GM18951 (cell line): Measurements from ENCODE around the gene MAJIN.
"Not testable (repeated sequence)": the region's sequence is repeated elsewhere in the genome, so short reads cannot be mapped to it uniquely, and the experiment has no call there.

Experiments
- POLR2A ChIP-seq: IDR thresholded peaks from 4 replicates; pipeline ENCODE4 v1.6.1; 2011; ENCODE audit warnings: mild to moderate bottlenecking; ENCODE audit not compliant: insufficient read length, insufficient read depth; ENCODE audit errors: extremely low read depth
- in situ Hi-C: fragments of 300-500 bp; cut with MboI; formaldehyde crosslinking; loops from one replicate; pipeline ENCODE4 v1.12.0; 2022; ENCODE audit warnings: low sequenced_read_pairs, mixed read lengths, inconsistent platforms; ENCODE audit not compliant: unreplicated experiment

The MAJIN gene

DNA sequence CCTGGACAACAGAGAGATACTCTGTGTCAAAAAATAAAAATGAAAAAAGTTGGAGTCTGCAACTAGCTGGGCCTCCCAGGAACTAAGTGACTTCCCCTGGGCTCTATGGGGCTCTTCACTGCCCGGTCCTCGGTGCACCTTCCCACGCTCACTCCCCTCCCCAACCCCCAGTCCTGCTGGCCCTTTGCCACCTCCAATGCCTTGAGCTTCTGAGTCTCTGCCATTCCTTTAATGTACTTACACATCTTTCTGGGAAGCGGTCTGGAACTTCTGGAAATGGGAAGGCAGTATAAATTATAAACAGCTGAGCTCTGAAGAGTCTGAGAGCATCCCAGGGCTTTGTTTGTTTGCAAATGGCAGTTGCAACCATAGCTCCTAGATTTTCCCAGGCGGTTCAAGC, 30.8 kb upstream of the MAJIN start:
- in situ Hi-C loops: no loop called here
- TF ChIP-seq POLR2A: no peak

DNA sequence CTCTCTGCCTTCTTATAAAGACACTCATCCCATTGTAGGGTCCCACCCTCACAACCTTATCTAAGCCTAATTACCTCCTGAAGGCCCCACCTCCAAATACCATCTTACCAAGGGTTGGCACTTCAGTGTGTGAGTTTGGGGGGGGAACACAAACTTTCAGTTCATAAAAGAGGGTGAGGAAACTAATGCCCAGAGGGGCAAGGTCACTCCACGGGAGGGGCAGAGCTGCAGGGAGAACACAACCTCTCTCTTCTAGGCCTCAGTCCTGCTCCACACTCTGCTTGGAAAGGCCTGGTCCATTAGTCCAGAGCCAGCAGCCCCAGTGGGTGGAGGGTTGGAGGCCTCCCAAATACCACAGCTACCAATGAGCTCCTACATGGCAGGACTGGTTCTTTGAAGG, 27.6 kb upstream of the MAJIN start:
- in situ Hi-C loops: no loop called here
- TF ChIP-seq POLR2A: no peak

DNA sequence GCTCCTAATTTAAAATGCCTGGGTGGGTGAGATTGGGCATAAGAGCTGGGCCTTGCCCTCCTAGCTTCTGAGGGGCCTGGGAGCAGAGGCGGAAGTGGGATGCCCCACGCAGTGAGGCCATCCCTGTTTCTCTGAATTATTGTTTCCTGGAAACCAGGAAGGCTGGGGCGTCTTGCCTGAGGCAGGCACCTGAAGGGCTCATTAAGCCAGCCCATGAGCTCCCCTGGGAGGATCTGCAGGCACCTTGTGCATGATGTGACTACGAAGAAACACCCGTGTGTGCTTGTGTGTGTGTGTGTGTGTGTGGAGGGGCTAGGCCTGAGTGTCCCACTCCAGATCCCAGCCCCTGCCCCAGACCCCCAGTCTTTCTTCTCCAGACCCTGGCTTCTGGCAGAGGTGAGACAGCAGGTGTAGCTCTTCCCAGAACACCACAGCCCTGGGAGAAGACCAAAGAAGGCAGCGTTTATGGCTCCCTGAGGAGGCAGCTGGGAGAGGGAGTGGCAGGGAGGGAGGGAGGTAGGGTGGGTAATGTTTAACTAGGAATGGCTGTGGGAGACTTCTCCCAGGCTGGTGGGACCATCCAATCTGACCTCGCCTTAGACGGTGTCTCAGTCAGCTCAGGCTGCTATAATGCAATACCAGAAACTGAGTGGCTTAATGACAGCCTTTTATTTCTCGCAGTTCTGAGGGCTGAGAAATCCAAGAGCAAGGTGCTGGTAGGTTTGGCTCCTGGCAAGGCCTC, 27.0 kb upstream of the MAJIN start:
- TF ChIP-seq POLR2A: no peak
- in situ Hi-C loops: no loop called here

DNA sequence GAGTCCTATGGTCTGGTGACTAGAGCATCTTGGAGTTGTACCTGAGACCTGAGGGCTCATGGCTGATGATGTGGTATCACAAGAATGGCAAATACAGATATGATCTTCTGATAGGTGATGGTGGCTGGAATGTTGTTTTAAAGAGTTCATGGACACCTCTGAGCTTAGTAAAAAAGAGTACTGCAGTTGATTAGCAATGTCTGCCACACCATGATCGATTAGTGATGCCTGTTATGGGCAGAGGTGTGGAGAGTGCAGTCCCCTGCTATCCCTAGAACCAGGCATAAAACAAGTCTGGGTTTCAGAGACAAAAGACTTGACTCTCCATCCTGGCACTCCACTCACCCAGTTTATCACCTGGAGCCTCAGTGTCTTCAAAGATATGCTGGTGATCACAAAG, 26.2 kb upstream of the MAJIN start:
- in situ Hi-C loops: no loop called here

DNA sequence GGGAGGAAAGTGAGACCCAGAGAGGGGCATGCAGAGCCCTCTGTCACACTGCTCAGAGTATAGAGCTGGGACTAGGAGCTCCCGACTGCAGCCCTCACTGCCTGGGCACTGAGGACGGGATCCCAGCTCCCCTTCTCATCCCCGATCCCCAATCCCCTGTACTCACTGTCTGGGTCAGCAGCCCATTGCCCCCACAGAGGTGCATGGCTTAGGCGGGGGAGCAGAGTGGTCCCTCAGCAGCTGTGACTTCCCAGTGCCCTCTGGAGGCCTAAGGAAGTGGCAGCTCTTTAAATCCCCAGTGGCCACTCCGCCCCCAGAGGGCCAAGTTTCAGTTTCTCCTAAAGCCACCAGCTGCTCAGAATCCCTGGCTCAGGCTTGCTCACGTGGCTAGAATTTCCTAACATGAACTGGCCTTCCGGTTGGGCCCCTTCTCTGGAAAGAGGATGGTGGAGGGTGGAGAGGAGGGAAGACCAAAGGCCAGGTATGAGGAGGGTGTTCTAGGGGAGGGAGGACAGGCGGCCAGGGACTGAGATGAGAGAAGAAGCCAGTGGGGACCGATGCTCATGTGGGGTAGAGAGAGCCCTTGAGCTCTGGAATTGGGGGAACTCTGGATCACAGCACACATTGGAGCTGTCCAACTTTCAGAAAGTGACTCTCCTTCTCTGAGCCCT, 24.9 kb upstream of the MAJIN start, which contains the start of gene BATF2:
BATF2 (minus strand) TSS at position 262 of the 671 bp plus-strand sequence; CDS start at position 205, 57 bp downstream.
- in situ Hi-C loops: no loop called here

More for the DNA sequence above, 26.2 kb upstream of the MAJIN start:
- no peak for TF ChIP-seq POLR2A

DNA sequence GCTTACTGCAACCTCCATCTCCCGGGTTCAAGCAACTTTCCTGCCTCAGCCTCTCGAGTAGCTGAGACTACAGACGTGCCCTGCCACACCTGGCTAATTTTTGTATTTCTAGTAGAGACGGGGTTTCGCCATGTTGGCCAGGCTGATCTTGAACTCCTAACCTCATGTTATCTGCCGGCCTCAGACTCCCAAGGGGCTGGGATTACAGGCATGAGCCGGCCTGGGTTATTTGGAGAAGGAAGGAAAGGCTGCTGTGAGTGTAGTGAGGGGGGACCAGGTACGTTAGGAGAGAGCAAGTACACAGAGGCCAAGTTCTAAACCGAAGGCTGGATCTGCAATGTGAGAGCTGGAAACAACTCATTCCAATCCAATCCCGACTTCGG, 24.4 kb upstream of the MAJIN start:
- in situ Hi-C loops: no loop called here
- TF ChIP-seq POLR2A: no peak

More for the DNA sequence above, 24.9 kb upstream of the MAJIN start, which contains the start of gene BATF2:
- peak; percentile 32 for TF ChIP-seq POLR2A

GRCh38 chr11:64994318-64994717, 22.4 kb upstream of the MAJIN start:
- TF ChIP-seq POLR2A: no peak
- in situ Hi-C loops: no loop called here

GRCh38 chr11:64990222-64990923, 18.5 kb upstream of the MAJIN start:
- TF ChIP-seq POLR2A: no peak

GRCh38 chr11:64989416-64989815, 17.5 kb upstream of the MAJIN start:
- in situ Hi-C loops: no loop called here
- TF ChIP-seq POLR2A: no peak

More at GRCh38 chr11:64990222-64990923, 18.5 kb upstream of the MAJIN start:
- in situ Hi-C loops: no loop called here

DNA sequence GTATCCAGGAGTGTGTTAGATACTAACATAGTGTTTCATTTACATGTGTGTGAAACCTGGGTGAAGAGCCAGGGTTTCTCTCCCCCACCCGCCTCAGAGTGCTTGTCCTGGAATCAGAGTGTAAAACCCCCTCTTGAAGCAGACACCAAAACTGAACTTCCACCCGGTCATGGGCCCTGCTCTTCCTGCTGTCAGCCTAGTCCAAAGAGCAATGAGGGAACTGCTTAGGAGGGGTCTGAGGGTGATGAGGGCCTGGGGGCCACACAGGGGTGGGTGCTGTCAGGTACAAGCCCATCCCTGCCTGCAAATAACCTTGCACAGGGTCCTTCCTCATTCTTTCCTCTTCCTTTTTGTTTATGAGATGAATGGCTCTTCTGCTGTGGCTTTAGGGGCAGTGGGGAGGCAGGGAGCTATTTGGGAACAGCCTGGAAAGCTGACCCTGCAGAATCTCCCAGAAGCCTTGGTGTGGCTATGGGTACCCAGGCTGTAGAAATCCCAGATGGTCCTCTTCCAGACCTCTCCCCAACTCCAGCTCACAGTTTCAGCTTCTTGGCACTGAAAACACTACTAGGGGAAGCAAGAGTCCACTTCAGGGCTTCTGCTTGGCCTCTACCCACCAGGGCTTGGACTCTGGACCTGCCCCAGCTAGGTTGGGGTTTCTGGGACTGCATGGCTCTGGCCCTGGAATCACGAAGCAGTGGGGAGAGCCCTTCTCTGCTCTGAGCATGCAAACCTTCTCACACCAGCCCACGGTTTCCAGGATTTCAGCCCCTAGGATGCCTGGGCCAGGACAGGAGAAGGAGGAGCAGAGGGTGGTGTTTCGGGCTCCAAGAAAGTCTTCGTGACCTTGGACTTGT, 16.3 kb upstream of the MAJIN start:
- no peak for TF ChIP-seq POLR2A
- in situ Hi-C loops: no loop called here

DNA sequence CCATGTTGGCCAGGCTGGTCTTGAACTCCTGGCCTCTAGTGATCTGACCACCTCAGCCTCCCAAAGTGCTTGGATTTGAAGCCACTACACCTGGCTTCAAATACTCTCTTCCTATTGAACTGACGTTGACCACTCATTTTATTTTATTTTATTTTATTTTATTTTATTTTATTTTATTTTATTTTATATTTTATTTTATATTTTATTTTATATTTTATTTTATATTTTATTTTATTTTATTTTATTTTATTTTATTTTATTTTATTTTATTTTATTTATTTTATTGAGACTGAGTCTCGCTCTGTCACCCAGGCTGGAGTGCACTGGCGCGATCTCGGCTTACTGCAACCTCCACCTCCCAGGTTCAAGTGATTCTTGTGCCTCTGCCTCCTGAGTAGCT, 11.4 kb upstream of the MAJIN start:
- in situ Hi-C loops: not testable (repeated sequence)

DNA sequence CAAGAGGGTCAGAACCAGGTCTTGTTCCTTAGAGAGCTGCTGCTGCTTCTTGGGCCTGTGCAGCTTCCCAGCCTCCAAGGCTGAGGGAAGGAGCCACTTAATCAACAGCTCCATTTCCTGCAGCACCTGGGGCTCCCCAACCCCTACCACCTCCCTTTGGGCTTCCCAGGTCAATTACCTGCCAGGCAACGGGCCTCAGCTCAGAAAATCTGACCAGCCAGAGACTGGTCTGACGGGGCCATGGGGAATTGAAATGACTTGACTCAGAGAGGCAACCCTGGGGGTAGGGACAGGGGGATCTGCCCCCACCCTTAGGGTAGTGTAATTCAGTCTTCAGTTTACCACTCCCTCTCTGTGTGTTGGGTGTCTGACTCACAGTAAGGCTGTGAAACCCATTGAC, 4.7 kb upstream of the MAJIN start:
- in situ Hi-C loops: no loop called here

DNA sequence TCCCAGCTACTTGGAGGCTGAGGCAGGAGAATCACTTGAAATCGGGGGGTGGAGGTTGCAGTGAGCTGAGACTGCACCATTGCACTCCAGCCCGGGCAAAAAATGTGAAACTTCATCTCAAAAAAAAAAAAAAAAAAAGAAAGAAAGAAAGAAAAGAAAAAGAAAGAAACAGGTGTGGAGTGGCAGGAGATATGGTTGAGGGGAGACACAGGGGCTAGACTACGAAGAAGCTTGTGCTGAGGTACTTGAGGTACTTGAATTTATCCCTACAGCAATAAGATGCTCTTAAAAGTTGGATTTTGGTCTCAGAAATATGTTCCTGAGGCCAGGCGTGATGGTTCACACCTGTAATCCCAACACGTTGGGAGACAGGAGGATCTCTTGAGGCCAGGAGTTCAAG, 2.2 kb upstream of the MAJIN start:
- in situ Hi-C loops: no loop called here
- no peak for TF ChIP-seq POLR2A

More for the DNA sequence above, 4.7 kb upstream of the MAJIN start:
- TF ChIP-seq POLR2A: no peak
